Neuronal stem cell (in vitro differentiated cells): ENCODE measurements around the gene SLC6A16.

Experiments
- DNase-seq: peaks from one replicate; pipeline ENCODE4 v3.0.0-alpha.2; 2013; ENCODE audit warnings: low spot score
- H2AFZ ChIP-seq: one replicate; pipeline ENCODE4 v1.6.1; 2013; ENCODE audit warnings: mild to moderate bottlenecking, low read length, inconsistent platforms
- H2AK5ac ChIP-seq: 2 replicates; pipeline ENCODE4 v1.6.1; 2013; ENCODE audit warnings: low read depth, mild to moderate bottlenecking, inconsistent platforms, low read length, moderate library complexity, mixed read lengths
- H2BK120ac ChIP-seq: 2 replicates; pipeline ENCODE4 v1.6.1; 2013; ENCODE audit warnings: low read depth, mild to moderate bottlenecking, inconsistent platforms, low read length, moderate library complexity, mixed read lengths
- H2BK12ac ChIP-seq: one replicate; pipeline ENCODE4 v1.6.1; 2013; ENCODE audit warnings: low read length, inconsistent platforms
- H2BK15ac ChIP-seq: 2 replicates; pipeline ENCODE4 v1.6.1; 2013; ENCODE audit warnings: mild to moderate bottlenecking, low read length, inconsistent platforms, mixed read lengths
- H2BK5ac ChIP-seq: one replicate; pipeline ENCODE4 v1.6.1; 2013; ENCODE audit warnings: inconsistent platforms, mild to moderate bottlenecking, low read length, moderate library complexity
- H3K14ac ChIP-seq: one replicate; pipeline ENCODE4 v1.6.1; 2013; ENCODE audit warnings: low read length, inconsistent platforms
- H3K18ac ChIP-seq: 2 replicates; pipeline ENCODE4 v1.6.1; 2013; ENCODE audit warnings: low read length, inconsistent platforms
- H3K23ac ChIP-seq: 2 replicates; pipeline ENCODE4 v1.6.1; 2013; ENCODE audit warnings: low read depth, mild to moderate bottlenecking, mixed read lengths, low read length, inconsistent platforms; ENCODE audit not compliant: poor library complexity
- H3K27ac ChIP-seq: replicated peaks from 3 replicates; pipeline ENCODE4 v1.5.1; 2013; ENCODE audit warnings: low read length, inconsistent platforms
- H3K27me3 ChIP-seq, 3 experiments: 2 replicates each; pipeline ENCODE4 v1.6.1; 2013; ENCODE audit warnings: low read length in 3 of 3, mild to moderate bottlenecking in 2 of 3, inconsistent platforms in 1 of 3, low read depth in 1 of 3, mixed read lengths in 1 of 3, moderate library complexity in 1 of 3; ENCODE audit not compliant: control insufficient read depth in 3 of 3, insufficient read depth in 3 of 3
- H3K36me3 ChIP-seq, 2 donors: replicated peaks in 1 of 2; 2 replicates each; pipeline ENCODE4 v1.6.1; 2013; ENCODE audit warnings: low read length in 2 of 2; ENCODE audit not compliant: control insufficient read depth in 2 of 2, insufficient read depth in 2 of 2
- H3K4ac ChIP-seq: 2 replicates; pipeline ENCODE4 v1.6.1; 2013; ENCODE audit warnings: inconsistent platforms, mild to moderate bottlenecking, low read length, moderate library complexity
- H3K4me1 ChIP-seq, 2 donors: 1 replicate in 1 of 2; 2 replicates in 1 of 2; pipeline ENCODE4 v1.6.1; 2013; ENCODE audit warnings: low read length in 2 of 2, low read depth in 1 of 2; ENCODE audit not compliant: control insufficient read depth in 2 of 2, insufficient read depth in 1 of 2
- H3K4me2 ChIP-seq: one replicate; pipeline ENCODE4 v1.6.1; 2013; ENCODE audit warnings: mild to moderate bottlenecking, low read length, inconsistent platforms; ENCODE audit not compliant: insufficient read depth, poor library complexity, severe bottlenecking
- H3K4me3 ChIP-seq, 2 donors: 2 replicates each; pipeline ENCODE4 v1.5.1; 2013; ENCODE audit warnings: low read length in 2 of 2, mild to moderate bottlenecking in 2 of 2, inconsistent platforms in 1 of 2, moderate library complexity in 1 of 2
- H3K79me1 ChIP-seq: one replicate; pipeline ENCODE4 v1.6.1; 2013; ENCODE audit warnings: low read depth, mild to moderate bottlenecking, inconsistent platforms, low read length, moderate library complexity
- H3K9ac ChIP-seq: one replicate; pipeline ENCODE4 v1.6.1; 2013; ENCODE audit warnings: mild to moderate bottlenecking, low read depth, low read length, inconsistent platforms; ENCODE audit not compliant: poor library complexity
- H3K9me3 ChIP-seq, 2 donors: replicated peaks in 1 of 2; 2 replicates each; pipeline versions ENCODE3 to v1.6.1; 2013; ENCODE audit warnings: low read length in 2 of 2, mild to moderate bottlenecking in 2 of 2, inconsistent platforms in 1 of 2, low read depth in 1 of 2, mixed read lengths in 1 of 2, moderate library complexity in 1 of 2; ENCODE audit not compliant: control insufficient read depth in 2 of 2, insufficient read depth in 1 of 2
- H4K8ac ChIP-seq: one replicate; pipeline ENCODE4 v1.6.1; 2013; ENCODE audit warnings: low read depth, mild to moderate bottlenecking, inconsistent platforms, low read length, moderate library complexity
- H4K91ac ChIP-seq: one replicate; pipeline ENCODE4 v1.6.1; 2013; ENCODE audit warnings: low read length, low read depth, mild to moderate bottlenecking, inconsistent platforms; ENCODE audit not compliant: poor library complexity
- WGBS, 2 donors: extraction: QIAGEN DNeasy Blood & Tissue Kit; methylation state at CpG; one replicate each; pipeline ENCODE4 v1.1.7; 2013; ENCODE audit warnings: missing lambda C conversion rate in 2 of 2, mixed read lengths in 1 of 2; ENCODE audit not compliant: insufficient read length in 2 of 2, insufficient replicate concordance in 1 of 2; ENCODE audit errors: extremely low coverage in 2 of 2; 5-methylcytosine and 5-hydroxymethylcytosine counted together

The SLC6A16 gene

GRCh38 chr19:49343123-49343522, 18.1 kb upstream of the SLC6A16 start:
- WGBS, 2 donors = no CpG with 5 or more reads among the region's 7 CpGs
- Histone ChIP-seq H3K4me1 (peaks cover 5 to 15% of the 10 kb centered on the region in 2 donors), H4K91ac (no peak overlapping the region), H3K36me3 (peaks cover 56 to 98% of the 10 kb centered on the region in 2 donors), H2AFZ (no peak overlapping the region), H2BK12ac (no peak overlapping the region), H3K9ac (no peak overlapping the region), H3K4me3 (no peak overlapping the region), H3K9me3 (no peaks in the 10 kb centered on the region), H3K23ac (no peak overlapping the region), H2BK120ac (no peak overlapping the region), H3K27ac (no peak overlapping the region), H3K18ac (peak overlapping the region; percentile 62), H4K8ac (no peak overlapping the region), H3K27me3 (peaks cover 0 to 3% (median 0%) of the 10 kb centered on the region in 3 experiments), H3K4ac (no peak overlapping the region), H2BK15ac (no peak overlapping the region), H3K79me1 (peaks cover 14% of the 10 kb centered on the region), H3K4me2 (no peak overlapping the region), H2BK5ac (no peak overlapping the region), H3K14ac (no peak overlapping the region), H2AK5ac (no peak overlapping the region)
- no peak for DNase-seq

DNA sequence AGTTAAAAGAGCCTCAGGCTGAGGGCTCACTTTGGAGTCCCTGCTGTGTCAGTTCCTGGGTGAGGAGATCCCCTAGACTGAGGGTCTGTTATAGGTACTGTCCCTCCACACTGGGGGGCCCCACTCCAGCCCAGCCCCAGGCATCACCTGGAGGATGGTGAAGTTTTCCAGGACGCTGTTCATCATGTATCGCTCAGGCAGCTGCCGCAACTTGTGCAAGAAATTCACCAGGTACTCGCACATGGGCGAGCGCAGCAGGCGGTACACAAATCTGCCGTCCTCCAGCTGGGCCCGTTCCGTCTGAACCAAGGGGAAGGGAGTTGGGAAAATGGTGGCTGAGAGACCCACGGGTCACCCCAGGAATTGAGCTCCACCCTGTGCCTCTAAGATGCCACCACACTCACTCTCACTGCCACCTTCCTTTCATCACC, 17.3 kb upstream of the SLC6A16 start:
- Histone ChIP-seq H3K18ac (no peak overlapping the region), H2BK12ac (no peak overlapping the region), H3K4me1 (peaks cover 5 to 19% of the 10 kb centered on the region in 2 donors), H3K79me1 (peaks cover 11% of the 10 kb centered on the region), H3K4me3 (no peak overlapping the region), H4K91ac (no peak overlapping the region), H3K9ac (no peak overlapping the region), H3K27me3 (peaks cover 0 to 3% (median 0%) of the 10 kb centered on the region in 3 experiments), H3K36me3 (peaks cover 48 to 97% of the 10 kb centered on the region in 2 donors), H2BK5ac (no peak overlapping the region), H3K4me2 (no peak overlapping the region), H2AFZ (no peak overlapping the region), H2BK15ac (no peak overlapping the region), H2BK120ac (no peak overlapping the region), H3K14ac (no peak overlapping the region), H3K27ac (no peak overlapping the region), H2AK5ac (no peak overlapping the region), H3K9me3 (no peaks in the 10 kb centered on the region), H4K8ac (no peak overlapping the region), H3K4ac (no peak overlapping the region), H3K23ac (no peak overlapping the region)
- no CpG with 5 or more reads among the region's 11 CpGs for WGBS, 2 donors
- no peak for DNase-seq

DNA sequence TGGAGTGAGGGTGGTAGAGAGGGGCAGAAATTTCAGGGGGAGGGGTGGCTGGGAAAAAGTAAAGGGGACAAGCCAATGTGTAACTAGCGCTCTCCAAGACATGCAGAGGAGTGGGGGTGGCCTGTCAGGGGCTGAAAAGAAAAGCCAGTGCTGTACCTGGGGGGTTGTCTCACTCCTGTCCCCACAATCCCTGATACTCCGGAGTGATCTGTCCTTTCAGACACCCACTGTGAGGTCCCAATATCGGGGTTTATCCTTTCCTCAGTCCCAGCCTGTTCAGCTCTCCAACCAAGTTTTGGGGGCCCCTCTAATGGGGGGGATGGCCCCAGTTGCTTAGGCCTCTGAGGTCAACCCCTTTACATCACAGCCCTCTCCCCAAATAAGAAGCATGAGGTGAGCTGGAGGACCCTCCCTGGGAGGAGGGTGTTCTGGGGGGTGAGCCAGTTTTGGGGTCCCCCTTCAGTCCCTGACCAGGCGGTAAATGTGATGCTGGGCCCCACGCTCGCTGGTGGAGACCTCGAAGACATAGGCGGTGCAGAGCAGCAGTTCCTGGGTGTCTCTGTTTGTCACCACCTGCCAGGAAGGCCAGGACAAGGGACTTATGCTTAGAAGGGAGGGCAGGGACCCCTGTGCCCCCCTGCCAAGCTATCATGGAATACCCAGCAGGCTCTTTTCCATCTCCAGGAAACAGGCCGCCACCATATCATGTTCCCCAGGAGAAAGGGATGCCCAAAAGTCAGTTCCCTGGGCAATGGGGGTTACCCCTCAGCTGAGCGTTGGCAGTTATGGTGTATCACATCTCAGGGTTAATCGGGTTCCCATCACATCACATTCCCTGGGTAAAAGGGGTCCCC, 16.1 kb upstream of the SLC6A16 start:
- H3K27me3 ChIP-seq = peaks cover 0 to 3% (median 0%) of the 10 kb centered on the region in 3 experiments
- H3K79me1 ChIP-seq = peaks cover 9% of the 10 kb centered on the region
- H3K4me2 ChIP-seq = no peak overlapping the region
- no peak overlapping the region for H2BK5ac ChIP-seq
- H3K4ac ChIP-seq = no peak overlapping the region
- no peak overlapping the region for H3K4me3 ChIP-seq
- no peak for DNase-seq
- peaks cover 43 to 97% of the 10 kb centered on the region in 2 donors for H3K36me3 ChIP-seq
- no peak overlapping the region for H3K27ac ChIP-seq
- no CpG with 5 or more reads among the region's 11 CpGs for WGBS, 2 donors
- no peak overlapping the region for H2BK15ac ChIP-seq
- no peak overlapping the region for H2BK120ac ChIP-seq
- H3K9ac ChIP-seq = no peak overlapping the region
- H4K91ac ChIP-seq = no peak overlapping the region
- no peak overlapping the region for H4K8ac ChIP-seq
- H2BK12ac ChIP-seq = no peak overlapping the region
- no peak overlapping the region for H3K14ac ChIP-seq
- H3K4me1 ChIP-seq = peaks cover 5 to 19% of the 10 kb centered on the region in 2 donors
- H2AK5ac ChIP-seq = no peak overlapping the region
- H3K9me3 ChIP-seq = no peaks in the 10 kb centered on the region
- H3K23ac ChIP-seq = no peak overlapping the region
- no peak overlapping the region for H3K18ac ChIP-seq
- H2AFZ ChIP-seq = no peak overlapping the region

- DNase-seq = no peak
These were observed 15.3 kb upstream of the SLC6A16 start for GRCh38 chr19:49340069-49340864.

More at GRCh38 chr19:49340069-49340864, 15.3 kb upstream of the SLC6A16 start:
- no peak overlapping the region for H2BK15ac ChIP-seq
- no peak overlapping the region for H4K91ac ChIP-seq
- peak overlapping the region; percentile 24 for H3K27ac ChIP-seq
- H3K23ac ChIP-seq = peak overlapping the region; percentile 95
- H3K79me1 ChIP-seq = peaks cover 9% of the 10 kb centered on the region
- no peak overlapping the region for H2BK5ac ChIP-seq
- no peak overlapping the region for H2BK120ac ChIP-seq
- H3K14ac ChIP-seq = no peak overlapping the region
- WGBS, 2 donors = no CpG with 5 or more reads among the region's 36 CpGs
- H4K8ac ChIP-seq = no peak overlapping the region
- H3K4ac ChIP-seq = no peak overlapping the region
- no peak overlapping the region for H2AFZ ChIP-seq
- no peak overlapping the region for H2BK12ac ChIP-seq
- no peak overlapping the region for H3K18ac ChIP-seq
- peaks cover 41 to 98% of the 10 kb centered on the region in 2 donors for H3K36me3 ChIP-seq
- H3K27me3 ChIP-seq = peaks cover 0 to 3% (median 0%) of the 10 kb centered on the region in 3 experiments
- H3K9ac ChIP-seq = no peak overlapping the region
- peaks cover 5 to 19% of the 10 kb centered on the region in 2 donors for H3K4me1 ChIP-seq
- H3K4me2 ChIP-seq = no peak overlapping the region
- peak overlapping the region; percentile 56 for H2AK5ac ChIP-seq
- no peaks in the 10 kb centered on the region for H3K9me3 ChIP-seq
- H3K4me3 ChIP-seq = no peak overlapping the region
